ENCODE results near the gene GSTM2. TPM values are rescaled to one million over a fixed set of nuclear protein-coding genes. Genes with fewer than 3 reads are reported as not detected.

The GSTM2 gene
- total RNA-seq, 2 experiments from 2014 or later = 18.2 to 19.3 TPM

DNA sequence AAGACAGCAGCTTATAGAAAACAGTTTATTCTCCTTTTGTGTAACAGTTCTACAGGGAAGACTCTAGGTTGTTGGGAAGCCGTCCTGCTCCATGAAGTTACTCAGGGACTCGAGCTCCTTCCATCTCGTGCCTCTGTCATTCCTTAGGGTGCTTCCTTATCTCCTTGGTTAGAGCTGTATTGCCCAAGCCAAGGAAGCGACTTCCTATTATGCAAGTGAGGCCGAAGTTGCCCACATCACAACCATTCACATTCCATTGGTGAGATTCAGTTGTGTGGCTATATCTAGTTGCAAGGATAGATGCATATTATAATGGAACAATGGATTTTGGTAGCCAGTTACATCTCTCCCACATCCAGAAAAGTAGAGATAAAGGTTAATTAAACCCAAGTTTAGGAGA is 53.2 kb downstream of the GSTM2 start:
- H3K27me3 Mint-ChIP-seq (ENCODE audit: low read depth) = peaks cover 8% of the 10 kb centered on the region
- H3K27ac Mint-ChIP-seq = no peak overlapping the region

DNA sequence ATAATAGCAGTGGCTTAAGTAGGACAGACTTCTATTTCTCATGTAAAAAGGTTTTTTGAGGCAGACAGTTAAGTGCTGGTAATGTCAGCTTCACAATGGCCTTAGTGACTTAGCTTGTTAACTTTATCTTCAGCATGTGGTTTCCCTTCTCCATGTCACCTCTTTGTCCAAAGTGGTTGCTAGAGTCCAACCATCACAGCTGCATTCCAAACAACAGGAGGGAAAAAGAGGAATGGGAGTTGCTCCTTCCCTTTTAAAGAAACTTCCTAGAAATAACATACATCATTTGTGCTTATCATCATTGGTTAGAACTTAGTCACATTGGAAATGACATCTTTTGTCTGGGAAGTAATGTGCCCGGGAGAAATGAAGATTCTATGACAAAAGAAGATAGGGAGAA is 54.1 kb downstream of the GSTM2 start:
- H3K4me1 Mint-ChIP-seq (ENCODE audit: low read depth) = no peaks in the 10 kb centered on the region
- H3K27ac Mint-ChIP-seq = no peak overlapping the region

More for the DNA sequence above, 53.2 kb downstream of the GSTM2 start:
- H3K4me3 Mint-ChIP-seq = no peak overlapping the region
- H3K9me3 Mint-ChIP-seq (ENCODE audit: insufficient read depth) = no peaks in the 10 kb centered on the region
- no peaks in the 10 kb centered on the region for H3K36me3 Mint-ChIP-seq (ENCODE audit: low read depth)
- CTCF ChIA-PET = interaction anchor here (0.9 to 2.1 kb wide), 2 partner anchors 53 to 80 kb away, joined by 3 to 10 read pairs; no protein-coding TSS in a partner anchor
- no peaks in the 10 kb centered on the region for H3K4me1 Mint-ChIP-seq (ENCODE audit: low read depth)
- DNase-seq (no peak), ATAC-seq (no peak)
- POLR2A ChIA-PET = no interaction called here

GRCh38 chr1:109722908-109723691 is 55.2 kb downstream of the GSTM2 start:
- ChIA-PET CTCF (no interaction called here), POLR2A (no interaction called here)

More for the DNA sequence above, 54.1 kb downstream of the GSTM2 start:
- DNase-seq = no peak
- POLR2A ChIA-PET = no interaction called here
- Mint-ChIP-seq H3K27me3 (ENCODE audit: low read depth) (peaks cover 10% of the 10 kb centered on the region), H3K4me3 (no peak overlapping the region), H3K36me3 (ENCODE audit: low read depth) (no peaks in the 10 kb centered on the region), H3K9me3 (ENCODE audit: insufficient read depth) (no peaks in the 10 kb centered on the region)
- CTCF ChIA-PET = interaction anchor here (2.1 kb wide), 1 partner anchor 81 kb away, joined by 10 read pairs; no protein-coding TSS in a partner anchor
- no peak for ATAC-seq

More at GRCh38 chr1:109722908-109723691, 55.2 kb downstream of the GSTM2 start:
- DNase-seq = no peak
- Mint-ChIP-seq H3K4me3 (no peak overlapping the region), H3K36me3 (ENCODE audit: low read depth) (no peaks in the 10 kb centered on the region), H3K27ac (no peak overlapping the region), H3K9me3 (ENCODE audit: insufficient read depth) (no peaks in the 10 kb centered on the region), H3K4me1 (ENCODE audit: low read depth) (no peaks in the 10 kb centered on the region), H3K27me3 (ENCODE audit: low read depth) (peaks cover 14% of the 10 kb centered on the region)
- ATAC-seq = no peak

Other genes with a start within 250 kb of the GSTM2 start
- 100 to 1,000 TPM; 174 to 189 TPM for gene PSMA5, start 241.6 kb upstream of the GSTM2 start, total RNA-seq
- not detected for gene SYPL2, start 201.5 kb upstream of the GSTM2 start, total RNA-seq
- gene ATXN7L2, start 184.2 kb upstream of the GSTM2 start, total RNA-seq = 10 to 100 TPM; 10.2 to 11.6 TPM
- 10 to 100 TPM; 19.0 to 19.8 TPM for gene CYB561D1, start 174.0 kb upstream of the GSTM2 start, total RNA-seq
- 1 to 10 TPM; 1.6 to 2.2 TPM for gene AMIGO1, start 158.3 kb upstream of the GSTM2 start, total RNA-seq
- gene GPR61, start 128.2 kb upstream of the GSTM2 start, total RNA-seq = not detected
- gene GNAI3, start 119.4 kb upstream of the GSTM2 start, total RNA-seq = 10 to 100 TPM in 1 of 2 experiments, 1 to 10 TPM in 1; 9.6 to 10.2 TPM
- gene GNAT2, start 48.4 kb upstream of the GSTM2 start, total RNA-seq = not detected
- gene AMPD2, start 48.2 kb upstream of the GSTM2 start, total RNA-seq = 100 to 1,000 TPM; 123 to 133 TPM
- 10 to 100 TPM; 17.0 to 18.5 TPM for gene GSTM4, start 12.0 kb upstream of the GSTM2 start, total RNA-seq
- gene GSTM1, start 19.8 kb downstream of the GSTM2 start, total RNA-seq = 10 to 100 TPM; 30.2 to 31.5 TPM
- under 1 TPM in 1 of 2 experiments, not detected in 1; 0.05 TPM for gene GSTM5, start 44.2 kb downstream of the GSTM2 start, total RNA-seq
- gene GSTM3, start 73.0 kb downstream of the GSTM2 start, total RNA-seq = 1 to 10 TPM; 5.8 to 7.6 TPM
- not detected for gene EPS8L3, start 95.9 kb downstream of the GSTM2 start, total RNA-seq
- gene CSF1, start 242.8 kb downstream of the GSTM2 start, total RNA-seq = 10 to 100 TPM; 40.3 to 41.1 TPM